Trophoblast cell (in vitro differentiated cells and primary cell): ENCODE results near the gene SETD7.

ENCODE experiments used
- DNase-seq, 2 donors: peaks; one replicate each; pipeline ENCODE4 v3.0.0-alpha.2; 2016
- H2AFZ ChIP-seq: 2 replicates; pipeline ENCODE4 v1.6.1; 2013; ENCODE audit warnings: low read length, moderate library complexity, mild to moderate bottlenecking; ENCODE audit not compliant: insufficient read depth, poor library complexity
- H2AK5ac ChIP-seq: 2 replicates; pipeline ENCODE4 v1.6.1; 2013; ENCODE audit warnings: mild to moderate bottlenecking, low read length
- H2BK120ac ChIP-seq: 2 replicates; pipeline ENCODE4 v1.6.1; 2013; ENCODE audit warnings: low read length, mild to moderate bottlenecking, moderate library complexity; ENCODE audit not compliant: insufficient read depth, poor library complexity
- H2BK12ac ChIP-seq: 2 replicates; pipeline ENCODE4 v1.6.1; 2013; ENCODE audit warnings: mild to moderate bottlenecking, low read length, moderate library complexity
- H2BK5ac ChIP-seq: 2 replicates; pipeline ENCODE4 v1.6.1; 2013; ENCODE audit warnings: low read length, low read depth, moderate library complexity, mild to moderate bottlenecking; ENCODE audit not compliant: poor library complexity
- H3K14ac ChIP-seq: 2 replicates; pipeline ENCODE4 v1.6.1; 2013; ENCODE audit warnings: mild to moderate bottlenecking, low read length
- H3K18ac ChIP-seq: 2 replicates; pipeline ENCODE4 v1.6.1; 2013; ENCODE audit warnings: mild to moderate bottlenecking, low read length
- H3K23ac ChIP-seq: 2 replicates; pipeline ENCODE4 v1.6.1; 2013; ENCODE audit warnings: low read length
- H3K27ac ChIP-seq: 2 replicates; pipeline ENCODE4 v1.5.1; 2013; ENCODE audit warnings: low read depth, mild to moderate bottlenecking, inconsistent platforms, low read length, moderate library complexity
- H3K27me3 ChIP-seq: 2 replicates; pipeline ENCODE4 v1.6.1; 2013; ENCODE audit warnings: inconsistent platforms, mild to moderate bottlenecking, low read length, moderate library complexity; ENCODE audit not compliant: insufficient read depth
- H3K36me3 ChIP-seq, 2 experiments: 1 replicate in 1 of 2; 2 replicates in 1 of 2; pipeline ENCODE4 v1.6.1; 2013; ENCODE audit warnings: low read length in 2 of 2, mild to moderate bottlenecking in 2 of 2, moderate library complexity in 1 of 2; ENCODE audit not compliant: insufficient read depth in 2 of 2, control insufficient read depth in 1 of 2
- H3K4ac ChIP-seq: 2 replicates; pipeline ENCODE4 v1.6.1; 2013; ENCODE audit warnings: low read depth, mild to moderate bottlenecking, low read length, moderate library complexity
- H3K4me1 ChIP-seq, 2 experiments: 1 replicate in 1 of 2; 2 replicates in 1 of 2; pipeline ENCODE4 v1.6.1; 2013; ENCODE audit warnings: low read length in 2 of 2, mild to moderate bottlenecking in 2 of 2, moderate library complexity in 1 of 2; ENCODE audit not compliant: insufficient read depth in 2 of 2, control insufficient read depth in 1 of 2
- H3K4me2 ChIP-seq: 2 replicates; pipeline ENCODE4 v1.6.1; 2013; ENCODE audit warnings: inconsistent platforms, mild to moderate bottlenecking, low read length, moderate library complexity
- H3K4me3 ChIP-seq: 2 replicates; pipeline ENCODE4 v1.5.1; 2013; ENCODE audit warnings: mild to moderate bottlenecking, low read depth, low read length, inconsistent platforms
- H3K79me1 ChIP-seq: one replicate; pipeline ENCODE4 v1.6.1; 2013; ENCODE audit warnings: low read length
- H3K79me2 ChIP-seq: 2 replicates; pipeline ENCODE4 v1.6.1; 2013; ENCODE audit warnings: low read length, mild to moderate bottlenecking; ENCODE audit not compliant: control insufficient read depth, insufficient read depth, poor library complexity
- H3K9ac ChIP-seq: 2 replicates; pipeline ENCODE4 v1.6.1; 2013; ENCODE audit warnings: mild to moderate bottlenecking, low read length
- H3K9me3 ChIP-seq: 2 replicates; pipeline ENCODE4 v1.6.1; 2013; ENCODE audit warnings: low read depth, mild to moderate bottlenecking, control low read depth, inconsistent platforms, low read length; ENCODE audit not compliant: insufficient read depth
- H4K12ac ChIP-seq: 2 replicates; pipeline ENCODE4 v1.6.1; 2013; ENCODE audit warnings: low read depth, mild to moderate bottlenecking, low read length, moderate library complexity
- H4K8ac ChIP-seq: 2 replicates; pipeline ENCODE4 v1.6.1; 2013; ENCODE audit warnings: low read depth, mild to moderate bottlenecking, low read length, moderate library complexity
- H4K91ac ChIP-seq: one replicate; pipeline ENCODE4 v1.6.1; 2013; ENCODE audit warnings: low read depth, mild to moderate bottlenecking, low read length, moderate library complexity
- WGBS: extraction: QIAGEN DNeasy Blood & Tissue Kit; methylation state at CpG from one replicate; pipeline ENCODE4 v1.1.7; 2013; ENCODE audit warnings: missing lambda C conversion rate; ENCODE audit not compliant: insufficient read length, insufficient coverage; ENCODE audit errors: extremely low coverage; 5-methylcytosine and 5-hydroxymethylcytosine counted together

The SETD7 gene

GRCh38 chr4:139535228-139535870 is 20.7 kb downstream of the SETD7 start:
- H4K12ac ChIP-seq: no peak overlapping the region
- no peak for DNase-seq
- H3K9me3 ChIP-seq: no peaks in the 10 kb centered on the region
- H3K79me2 ChIP-seq: no peaks in the 10 kb centered on the region
- no peaks in the 10 kb centered on the region for H3K4me1 ChIP-seq
- no peak overlapping the region for H3K14ac ChIP-seq
- no peak overlapping the region for H3K4ac ChIP-seq
- no peak overlapping the region for H2AFZ ChIP-seq
- H2BK12ac ChIP-seq: no peak overlapping the region
- no peak overlapping the region for H2AK5ac ChIP-seq
- H4K8ac ChIP-seq: no peak overlapping the region
- no peak overlapping the region for H2BK120ac ChIP-seq
- no peak overlapping the region for H3K9ac ChIP-seq
- H3K79me1 ChIP-seq: no peaks in the 10 kb centered on the region
- no peak overlapping the region for H3K4me3 ChIP-seq
- no peak overlapping the region for H3K4me2 ChIP-seq
- peaks cover 3 to 6% of the 10 kb centered on the region in 2 experiments for H3K36me3 ChIP-seq
- no peak overlapping the region for H2BK5ac ChIP-seq
- H3K23ac ChIP-seq: no peak overlapping the region
- no peak overlapping the region for H3K27ac ChIP-seq
- H4K91ac ChIP-seq: no peak overlapping the region
- H3K18ac ChIP-seq: no peak overlapping the region
- H3K27me3 ChIP-seq: no peaks in the 10 kb centered on the region
- no CpG with 5 or more reads among the region's 2 CpGs for WGBS

- Histone ChIP-seq H3K27ac (no peak overlapping the region), H3K23ac (no peak overlapping the region), H3K9ac (no peak overlapping the region), H4K8ac (no peak overlapping the region), H3K4ac (no peak overlapping the region), H3K27me3 (no peaks in the 10 kb centered on the region), H2BK5ac (no peak overlapping the region), H3K36me3 (peaks cover 3 to 6% of the 10 kb centered on the region in 2 experiments), H2BK12ac (no peak overlapping the region), H3K14ac (no peak overlapping the region), H3K18ac (no peak overlapping the region), H3K9me3 (no peaks in the 10 kb centered on the region), H3K79me1 (no peaks in the 10 kb centered on the region), H3K4me2 (no peak overlapping the region), H4K91ac (no peak overlapping the region), H4K12ac (no peak overlapping the region), H3K4me3 (no peak overlapping the region), H2BK120ac (no peak overlapping the region), H2AK5ac (no peak overlapping the region), H3K79me2 (no peaks in the 10 kb centered on the region), H2AFZ (no peak overlapping the region), H3K4me1 (no peaks in the 10 kb centered on the region)
- DNase-seq: no peak
- no CpG with 5 or more reads among the region's 9 CpGs for WGBS
Observed at GRCh38 chr4:139534287-139534950, 21.6 kb downstream of the SETD7 start.

GRCh38 chr4:139533511-139533910 is 22.5 kb downstream of the SETD7 start:
- no peaks in the 10 kb centered on the region for H3K79me2 ChIP-seq
- no peak overlapping the region for H2BK5ac ChIP-seq
- no peak overlapping the region for H3K4me3 ChIP-seq
- H3K14ac ChIP-seq: no peak overlapping the region
- no peak overlapping the region for H3K18ac ChIP-seq
- H3K79me1 ChIP-seq: no peaks in the 10 kb centered on the region
- no peaks in the 10 kb centered on the region for H3K9me3 ChIP-seq
- no peaks in the 10 kb centered on the region for H3K27me3 ChIP-seq
- H3K27ac ChIP-seq: no peak overlapping the region
- no peak overlapping the region for H2AFZ ChIP-seq
- no peak overlapping the region for H3K23ac ChIP-seq
- no peaks in the 10 kb centered on the region for H3K4me1 ChIP-seq
- WGBS: no CpG with 5 or more reads among the region's 3 CpGs
- no peak overlapping the region for H4K8ac ChIP-seq
- H3K4me2 ChIP-seq: no peak overlapping the region
- no peak overlapping the region for H4K91ac ChIP-seq
- H2BK12ac ChIP-seq: no peak overlapping the region
- DNase-seq: no peak
- peaks cover 5 to 7% of the 10 kb centered on the region in 2 experiments for H3K36me3 ChIP-seq
- no peak overlapping the region for H4K12ac ChIP-seq
- no peak overlapping the region for H3K9ac ChIP-seq
- no peak overlapping the region for H3K4ac ChIP-seq
- H2BK120ac ChIP-seq: no peak overlapping the region
- no peak overlapping the region for H2AK5ac ChIP-seq

GRCh38 chr4:139532947-139533346 is 23.1 kb downstream of the SETD7 start:
- H2AK5ac ChIP-seq: no peak overlapping the region
- no peak overlapping the region for H3K4me3 ChIP-seq
- H3K4me2 ChIP-seq: no peak overlapping the region
- H2BK5ac ChIP-seq: no peak overlapping the region
- H3K4ac ChIP-seq: no peak overlapping the region
- H3K27me3 ChIP-seq: no peaks in the 10 kb centered on the region
- DNase-seq: no peak
- H3K79me1 ChIP-seq: no peaks in the 10 kb centered on the region
- no peak overlapping the region for H2BK120ac ChIP-seq
- H3K36me3 ChIP-seq: peaks cover 7 to 9% of the 10 kb centered on the region in 2 experiments
- H3K4me1 ChIP-seq: no peaks in the 10 kb centered on the region
- no peak overlapping the region for H4K8ac ChIP-seq
- H3K27ac ChIP-seq: no peak overlapping the region
- H4K91ac ChIP-seq: no peak overlapping the region
- no peak overlapping the region for H3K9ac ChIP-seq
- H2BK12ac ChIP-seq: no peak overlapping the region
- no peak overlapping the region for H3K14ac ChIP-seq
- H4K12ac ChIP-seq: no peak overlapping the region
- WGBS: no CpG with 5 or more reads among the region's 8 CpGs
- no peaks in the 10 kb centered on the region for H3K79me2 ChIP-seq
- H3K9me3 ChIP-seq: no peaks in the 10 kb centered on the region
- no peak overlapping the region for H3K23ac ChIP-seq
- no peak overlapping the region for H2AFZ ChIP-seq
- no peak overlapping the region for H3K18ac ChIP-seq
